Activated naive CD8-positive, alpha-beta T cell treated with anti-CD3 and anti-CD28 coated beads, Interleukin-2, amount 10 ng/mL, durations not matched to agents 7 days and 5 days (primary cell): ENCODE measurements around the gene DCANP1. TPM values are rescaled to one million over a fixed set of nuclear protein-coding genes. Genes with fewer than 3 reads are reported as not detected.

Experiments used
- ATAC-seq: fragments of 150-1000 bp; cut with Tn5 transposase; one replicate; pipeline ENCODE4 v1.10.0; 2021; ENCODE audit warnings: low read depth, moderate library complexity
- POLR2A ChIA-PET: fragments of 350-600 bp; sonication (Branson Sonifier 250); formaldehyde crosslinking; loops from one replicate; lab custom pipeline; 2021; ENCODE audit warnings: antibody characterized with exemption; lab: Charles Lee
- DNase-seq: peaks from one replicate; pipeline ENCODE4 v3.0.0; 2021
- H3K27ac Mint-ChIP-seq: one replicate; pipeline ENCODE4 v1.8.0; 2022; ENCODE audit warnings: mild to moderate bottlenecking, mixed read lengths
- H3K27me3 Mint-ChIP-seq: one replicate; pipeline ENCODE4 v1.8.0; 2022; ENCODE audit warnings: mild to moderate bottlenecking, moderate library complexity, mixed read lengths
- H3K36me3 Mint-ChIP-seq: one replicate; pipeline ENCODE4 v1.8.0; 2021; ENCODE audit warnings: mild to moderate bottlenecking, mixed read lengths
- H3K4me1 Mint-ChIP-seq: one replicate; pipeline ENCODE4 v1.8.0; 2021; ENCODE audit warnings: mixed read lengths
- H3K4me3 Mint-ChIP-seq: one replicate; pipeline ENCODE4 v1.8.0; 2022; ENCODE audit warnings: mild to moderate bottlenecking, moderate library complexity, mixed read lengths
- H3K9me3 Mint-ChIP-seq: one replicate; pipeline ENCODE4 v1.8.0; 2021; ENCODE audit warnings: mixed read lengths
- total RNA-seq, 2 experiments: library from RNA; stranded (reverse); gene quantifications; one replicate each; pipeline ENCODE4 v1.2.3, GENCODE V29; 2021

The DCANP1 gene
- total RNA-seq, 2 experiments from 2014 or later: not detected

GRCh38 chr5:135457424-135458071 is 10.4 kb upstream of the DCANP1 start:
- DNase-seq (peak; percentile 69), ATAC-seq (peak; percentile 62)
- Mint-ChIP-seq H3K27ac (no peak overlapping the region), H3K4me1 (peaks cover 3% of the 10 kb centered on the region), H3K27me3 (peaks cover 19% of the 10 kb centered on the region), H3K9me3 (no peaks in the 10 kb centered on the region), H3K4me3 (no peak overlapping the region), H3K36me3 (no peaks in the 10 kb centered on the region)
- POLR2A ChIA-PET: no interaction called here

- no peaks in the 10 kb centered on the region for H3K9me3 Mint-ChIP-seq
- no peak overlapping the region for H3K4me3 Mint-ChIP-seq
- no peak overlapping the region for H3K27ac Mint-ChIP-seq
- H3K4me1 Mint-ChIP-seq: no peaks in the 10 kb centered on the region
- POLR2A ChIA-PET: no interaction called here
- peak; percentile 8 for DNase-seq
- H3K27me3 Mint-ChIP-seq: peaks cover 19% of the 10 kb centered on the region
- no peak for ATAC-seq
- H3K36me3 Mint-ChIP-seq: no peaks in the 10 kb centered on the region
These were observed 9.3 kb upstream of the DCANP1 start for GRCh38 chr5:135456238-135457099.

- Mint-ChIP-seq H3K27ac (no peak overlapping the region), H3K36me3 (no peaks in the 10 kb centered on the region), H3K27me3 (peaks cover 24% of the 10 kb centered on the region), H3K9me3 (no peaks in the 10 kb centered on the region), H3K4me3 (no peak overlapping the region), H3K4me1 (no peaks in the 10 kb centered on the region)
- DNase-seq (peak; percentile 11), ATAC-seq (no peak)
- POLR2A ChIA-PET: no interaction called here
These were observed 8.7 kb upstream of the DCANP1 start for GRCh38 chr5:135455876-135456237.

DNA sequence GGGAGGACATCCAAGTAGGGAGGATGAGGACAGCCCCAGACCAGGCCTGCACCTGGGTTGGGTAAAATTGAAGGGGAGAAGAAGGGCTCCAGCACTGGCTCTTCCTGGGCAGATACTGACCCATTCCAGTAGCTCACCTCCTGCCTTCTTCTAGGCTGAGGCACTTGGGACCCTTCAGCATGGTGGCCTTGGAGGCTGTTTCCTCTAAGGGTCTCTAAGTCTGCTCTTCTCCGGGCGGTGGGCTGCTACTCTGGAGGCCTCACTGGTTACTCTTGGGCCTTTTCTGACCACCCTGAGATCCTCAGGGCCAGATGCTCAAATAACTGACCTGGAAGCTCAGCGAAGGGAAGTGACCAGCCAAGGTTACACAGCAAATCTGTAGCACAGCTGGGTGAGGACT is 7.8 kb upstream of the DCANP1 start:
- H3K9me3 Mint-ChIP-seq: no peaks in the 10 kb centered on the region
- peak; percentile 10 for DNase-seq
- no peaks in the 10 kb centered on the region for H3K36me3 Mint-ChIP-seq
- ATAC-seq: no peak
- POLR2A ChIA-PET: no interaction called here
- no peak overlapping the region for H3K27ac Mint-ChIP-seq
- no peaks in the 10 kb centered on the region for H3K4me1 Mint-ChIP-seq
- no peak overlapping the region for H3K4me3 Mint-ChIP-seq
- H3K27me3 Mint-ChIP-seq: peaks cover 22% of the 10 kb centered on the region

- Mint-ChIP-seq H3K4me3 (no peak overlapping the region), H3K36me3 (no peaks in the 10 kb centered on the region), H3K27ac (no peak overlapping the region), H3K9me3 (no peaks in the 10 kb centered on the region), H3K4me1 (no peaks in the 10 kb centered on the region), H3K27me3 (peaks cover 22% of the 10 kb centered on the region)
- POLR2A ChIA-PET: no interaction called here
- DNase-seq: no peak
- ATAC-seq: no peak
These were observed 6.5 kb upstream of the DCANP1 start for GRCh38 chr5:135453613-135454012.

DNA sequence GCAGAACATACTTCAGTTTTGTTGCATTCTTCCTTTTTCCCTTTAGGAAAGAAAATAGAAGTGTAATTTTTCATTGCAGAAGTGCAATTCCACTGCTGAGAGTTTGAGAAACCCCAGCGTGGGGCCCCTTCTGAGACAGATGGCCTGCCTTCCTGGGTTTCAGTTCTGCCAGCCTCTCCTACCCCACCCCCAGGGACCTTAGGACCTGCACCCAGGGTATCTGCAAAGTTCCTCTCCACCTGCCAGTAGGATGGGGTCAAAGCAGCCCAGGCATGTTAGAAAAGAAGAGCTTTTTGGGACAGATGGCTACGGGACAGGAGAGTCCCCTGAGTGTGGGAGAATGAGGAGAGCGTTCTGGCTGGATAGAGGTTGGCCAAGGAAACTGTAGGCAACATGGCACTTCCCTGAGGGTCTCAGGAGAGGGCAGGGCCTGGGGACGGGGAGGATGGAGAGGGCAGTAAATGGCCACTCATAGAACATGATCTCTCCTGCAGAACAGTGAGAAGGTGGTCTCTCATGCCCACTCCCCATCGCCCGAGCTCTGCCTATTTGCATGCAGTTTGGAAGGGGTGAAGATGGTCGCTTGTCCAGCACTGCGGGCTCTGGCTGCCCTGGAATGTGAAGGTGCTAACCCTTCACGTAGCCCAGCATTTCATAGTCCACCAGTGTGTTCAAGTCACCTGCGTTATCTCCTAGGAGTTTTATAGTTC is 5.3 kb upstream of the DCANP1 start, which contains the start of gene TIFAB:
TSS of gene TIFAB (minus strand) at position 31 of the 710 bp plus-strand sequence. CDS start 2,412 bp downstream, outside the sequence.
- H3K36me3 Mint-ChIP-seq: no peaks in the 10 kb centered on the region
- ATAC-seq (no peak), DNase-seq (peak; percentile 1)
- POLR2A ChIA-PET: no interaction called here
- no peaks in the 10 kb centered on the region for H3K4me1 Mint-ChIP-seq
- H3K27ac Mint-ChIP-seq: no peak within 1 kb of the TSS
- no peak within 1 kb of the TSS for H3K4me3 Mint-ChIP-seq
- peaks cover 22% of the 10 kb centered on the region for H3K27me3 Mint-ChIP-seq
- no peaks in the 10 kb centered on the region for H3K9me3 Mint-ChIP-seq

GRCh38 chr5:135451581-135452320 is 4.6 kb upstream of the DCANP1 start:
- no peaks in the 10 kb centered on the region for H3K9me3 Mint-ChIP-seq

GRCh38 chr5:135450952-135451351 is 3.8 kb upstream of the DCANP1 start:
- DNase-seq (no peak), ATAC-seq (no peak)
- Mint-ChIP-seq H3K36me3 (no peaks in the 10 kb centered on the region), H3K27me3 (peaks cover 17% of the 10 kb centered on the region), H3K4me3 (no peak overlapping the region), H3K27ac (no peak overlapping the region), H3K4me1 (no peaks in the 10 kb centered on the region), H3K9me3 (no peaks in the 10 kb centered on the region)
- POLR2A ChIA-PET: no interaction called here

More at GRCh38 chr5:135451581-135452320, 4.6 kb upstream of the DCANP1 start:
- POLR2A ChIA-PET: no interaction called here
- DNase-seq (peak; percentile 13), ATAC-seq (no peak)
- no peak overlapping the region for H3K27ac Mint-ChIP-seq
- no peak overlapping the region for H3K4me3 Mint-ChIP-seq
- no peaks in the 10 kb centered on the region for H3K36me3 Mint-ChIP-seq
- H3K4me1 Mint-ChIP-seq: no peaks in the 10 kb centered on the region
- peaks cover 22% of the 10 kb centered on the region for H3K27me3 Mint-ChIP-seq

DNA sequence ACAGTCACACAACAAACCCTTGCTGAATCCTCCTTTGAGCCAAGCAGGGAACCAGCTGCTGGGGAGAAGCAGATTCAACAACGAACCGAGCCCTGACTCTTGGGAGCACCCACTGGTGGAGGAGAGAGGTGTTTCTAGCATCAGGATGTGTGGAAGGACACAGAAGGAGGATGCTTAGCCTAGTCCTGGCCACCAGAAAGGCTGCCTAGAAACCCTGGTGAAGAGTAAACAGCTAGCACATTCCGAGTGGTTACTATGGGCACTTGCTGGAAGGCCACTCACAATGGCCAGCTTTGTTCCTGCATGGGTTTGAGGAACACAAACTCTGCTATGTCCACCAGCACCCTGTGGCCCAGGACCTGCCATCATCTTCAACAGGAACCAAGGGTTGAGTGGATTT is 3.2 kb upstream of the DCANP1 start:
- POLR2A ChIA-PET: no interaction called here
- DNase-seq (no peak), ATAC-seq (no peak)
- Mint-ChIP-seq H3K4me3 (no peak overlapping the region), H3K27me3 (peaks cover 15% of the 10 kb centered on the region), H3K36me3 (no peaks in the 10 kb centered on the region), H3K9me3 (no peaks in the 10 kb centered on the region), H3K4me1 (no peaks in the 10 kb centered on the region), H3K27ac (no peak overlapping the region)

DNA sequence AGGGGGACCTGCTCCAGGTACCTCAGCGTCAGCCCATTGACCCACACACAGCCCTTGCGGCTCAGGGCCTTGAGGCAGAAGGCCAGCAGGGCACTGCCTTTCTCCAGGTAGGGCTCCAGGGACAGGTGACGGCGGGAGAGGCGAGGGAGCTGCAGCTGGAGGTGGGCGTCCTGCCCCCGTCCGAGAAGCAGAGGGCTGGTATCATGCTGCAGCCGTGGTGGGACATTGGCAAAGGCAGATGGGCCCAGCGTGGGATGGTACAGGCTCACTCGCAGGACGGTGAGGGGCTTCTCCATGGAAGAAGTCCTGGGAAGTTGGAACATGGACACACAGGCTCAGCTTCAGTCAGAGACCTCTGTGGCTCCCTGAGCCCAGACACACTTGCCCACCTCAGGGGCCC is 2.5 kb upstream of the DCANP1 start:
- Mint-ChIP-seq H3K27ac (no peak overlapping the region), H3K36me3 (no peaks in the 10 kb centered on the region), H3K9me3 (no peaks in the 10 kb centered on the region), H3K4me3 (no peak overlapping the region), H3K4me1 (no peaks in the 10 kb centered on the region), H3K27me3 (peaks cover 14% of the 10 kb centered on the region)
- ATAC-seq (no peak), DNase-seq (no peak)
- POLR2A ChIA-PET: no interaction called here

GRCh38 chr5:135448791-135449507 is 1.8 kb upstream of the DCANP1 start:
- Mint-ChIP-seq H3K4me3 (no peak overlapping the region), H3K36me3 (no peaks in the 10 kb centered on the region), H3K27ac (no peak overlapping the region), H3K27me3 (peaks cover 10% of the 10 kb centered on the region), H3K9me3 (no peaks in the 10 kb centered on the region), H3K4me1 (no peaks in the 10 kb centered on the region)
- ATAC-seq: no peak
- no peak for DNase-seq
- POLR2A ChIA-PET: no interaction called here

GRCh38 chr5:135448071-135448739 is 1.1 kb upstream of the DCANP1 start:
- no peaks in the 10 kb centered on the region for H3K4me1 Mint-ChIP-seq
- H3K9me3 Mint-ChIP-seq: no peaks in the 10 kb centered on the region
- no peak overlapping the region for H3K4me3 Mint-ChIP-seq
- DNase-seq (no peak), ATAC-seq (no peak)
- POLR2A ChIA-PET: no interaction called here
- H3K27ac Mint-ChIP-seq: no peak overlapping the region
- no peaks in the 10 kb centered on the region for H3K36me3 Mint-ChIP-seq
- H3K27me3 Mint-ChIP-seq: peaks cover 7% of the 10 kb centered on the region
